Caco-2 (cell line): Measurements from ENCODE around the gene TARP.

Experiments
- BruUV-seq: library from RNA; stranded (reverse); fragments of 400-500 nt; replicated peaks from 2 replicates; lab custom pipeline; 2021; lab: Mats Ljungman, UMichigan
- CTCF ChIA-PET: fragments of 300-600 bp; sonication (Branson Sonifier 250); formaldehyde crosslinking; loops from one replicate; lab custom pipeline; 2022; ENCODE audit warnings: antibody characterized with exemption; lab: Charles Lee
- POLR2A ChIA-PET: fragments of 300-600 bp; sonication (Branson Sonifier 250); formaldehyde crosslinking; loops from one replicate; lab custom pipeline; 2022; ENCODE audit warnings: antibody characterized with exemption; lab: Charles Lee
- DNase-seq, 2 experiments: peaks; one replicate each; pipeline versions ENCODE4 v3.0.0 to v3.0.0-alpha.2; 2020 to 2022
- H3K27me3 ChIP-seq: replicated peaks from 2 replicates; pipeline ENCODE4 v1.6.0; 2011; ENCODE audit warnings: low read length; ENCODE audit not compliant: control insufficient read depth, insufficient read depth
- H3K36me3 ChIP-seq: 2 replicates; pipeline ENCODE4 v1.5.1; 2011; ENCODE audit warnings: low read length; ENCODE audit not compliant: control insufficient read depth, insufficient read depth
- H3K4me1 ChIP-seq: fragments of 250-450 bp; sonication (Bioruptor Pico); 2 replicates; pipeline ENCODE4 v1.5.1; 2020; ENCODE audit warnings: mild to moderate bottlenecking
- H3K4me3 ChIP-seq: 2 replicates; pipeline ENCODE4 v1.5.1; 2011; ENCODE audit warnings: low read depth, mild to moderate bottlenecking, control low read depth, low read length
- H3K9me3 ChIP-seq: fragments of 250-450 bp; sonication (Bioruptor Pico); 2 replicates; pipeline ENCODE4 v1.5.1; 2020; ENCODE audit warnings: mild to moderate bottlenecking, moderate library complexity
- H3K27ac Mint-ChIP-seq: one replicate; pipeline ENCODE4 v1.8.0; 2022; ENCODE audit warnings: mixed read lengths; ENCODE audit not compliant: unreplicated experiment
- H3K27me3 Mint-ChIP-seq: one replicate; pipeline ENCODE4 v1.8.0; 2022; ENCODE audit warnings: mixed read lengths; ENCODE audit not compliant: insufficient read depth, unreplicated experiment
- H3K36me3 Mint-ChIP-seq: one replicate; pipeline ENCODE4 v1.8.0; 2022; ENCODE audit warnings: mild to moderate bottlenecking, mixed read lengths; ENCODE audit not compliant: insufficient read depth, unreplicated experiment
- H3K4me1 Mint-ChIP-seq: one replicate; pipeline ENCODE4 v1.8.0; 2022; ENCODE audit warnings: low read depth, mixed read lengths; ENCODE audit not compliant: unreplicated experiment
- H3K4me3 Mint-ChIP-seq: one replicate; pipeline ENCODE4 v1.8.0; 2022; ENCODE audit warnings: mild to moderate bottlenecking, moderate library complexity, mixed read lengths; ENCODE audit not compliant: unreplicated experiment
- H3K9me3 Mint-ChIP-seq: one replicate; pipeline ENCODE4 v1.8.0; 2022; ENCODE audit warnings: mixed read lengths; ENCODE audit not compliant: unreplicated experiment
- CTCF ChIP-seq, 2 experiments: fragments of 200-600 bp in 1 of 2; IDR thresholded peaks; 1 replicate in 1 of 2; 2 replicates in 1 of 2; pipeline versions ENCODE4 v1.5.1 to v1.8.0; 2011 to 2022; ENCODE audit warnings: antibody characterized with exemption in 1 of 2, control low read depth in 1 of 2, inconsistent platforms in 1 of 2, low read depth in 1 of 2, low read length in 1 of 2, mild to moderate bottlenecking in 1 of 2, moderate library complexity in 1 of 2; ENCODE audit not compliant: insufficient read depth in 1 of 2, severe bottlenecking in 1 of 2, unreplicated experiment in 1 of 2
- intact Hi-C: fragments of 100-400 bp; cut with micrococcal nuclease; formaldehyde crosslinking; loops from one replicate; pipeline ENCODE4 v1.10.0; 2022; ENCODE audit not compliant: unreplicated experiment

The TARP gene

GRCh38 chr7:38309555-38309954 lies 36.1 kb upstream of the TARP start:
- no peak for TF ChIP-seq CTCF (IDR thresholded peaks at IDR 0.05; ENCODE audit: insufficient read depth in 1 of 2, low read depth in 1 of 2, low read length in 1 of 2, severe bottlenecking in 1 of 2, unreplicated experiment in 1 of 2)
- Mint-ChIP-seq H3K27ac (no peak overlapping the region), H3K9me3 (no peaks in the 10 kb centered on the region), H3K4me1 (no peaks in the 10 kb centered on the region), H3K27me3 (peaks cover 11% of the 10 kb centered on the region), H3K4me3 (no peak overlapping the region), H3K36me3 (no peaks in the 10 kb centered on the region)
- intact Hi-C loops, result no loop called here
- CTCF ChIA-PET, result no interaction called here
- no peak for DNase-seq
- Histone ChIP-seq H3K36me3 (no peaks in the 10 kb centered on the region), H3K4me1 (no peaks in the 10 kb centered on the region), H3K9me3 (no peaks in the 10 kb centered on the region; the same call in 1 of the 2 replicates), H3K27me3 (no peaks in the 10 kb centered on the region), H3K4me3 (no peak overlapping the region)
- POLR2A ChIA-PET, result no interaction called here
- BruUV-seq, result no TSS peak

GRCh38 chr7:38308140-38308539 lies 34.7 kb upstream of the TARP start:
- intact Hi-C loops, result no loop called here
- H3K27me3 ChIP-seq, result no peaks in the 10 kb centered on the region

DNA sequence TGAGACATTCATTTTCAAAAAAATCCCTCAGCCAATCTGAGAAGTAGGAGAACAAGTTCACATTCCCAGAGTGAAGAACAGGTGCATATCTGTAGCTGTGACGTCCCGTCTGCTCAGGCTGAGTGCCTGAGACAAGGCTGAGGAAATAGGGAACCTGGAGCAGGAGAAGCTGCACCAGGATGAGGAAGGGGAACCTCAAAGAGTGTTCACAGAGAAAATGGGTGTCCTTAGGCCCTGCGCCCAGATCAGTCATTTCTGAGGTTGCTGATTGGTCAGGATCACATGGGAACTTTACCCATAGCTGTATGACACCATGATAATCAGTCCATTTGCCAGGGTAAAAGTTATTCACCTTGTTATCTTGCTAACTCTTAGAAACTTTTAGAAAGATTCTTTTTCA lies 34.2 kb upstream of the TARP start:
- ChIA-PET POLR2A (no interaction called here), CTCF (no interaction called here)
- Histone ChIP-seq H3K27me3 (no peaks in the 10 kb centered on the region), H3K4me3 (no peak overlapping the region), H3K9me3 (no peaks in the 10 kb centered on the region; the same call in 1 of the 2 replicates), H3K36me3 (no peaks in the 10 kb centered on the region), H3K4me1 (no peaks in the 10 kb centered on the region)
- intact Hi-C loops, result no loop called here
- no peak for DNase-seq
- H3K4me3 Mint-ChIP-seq, result no peak overlapping the region
- H3K9me3 Mint-ChIP-seq, result no peaks in the 10 kb centered on the region
- no TSS peak for BruUV-seq
- H3K36me3 Mint-ChIP-seq, result no peaks in the 10 kb centered on the region
- H3K27me3 Mint-ChIP-seq, result peaks cover 19% of the 10 kb centered on the region
- H3K4me1 Mint-ChIP-seq, result no peaks in the 10 kb centered on the region
- no peak overlapping the region for H3K27ac Mint-ChIP-seq
- no peak for TF ChIP-seq CTCF (IDR thresholded peaks at IDR 0.05; ENCODE audit: insufficient read depth in 1 of 2, low read depth in 1 of 2, low read length in 1 of 2, severe bottlenecking in 1 of 2, unreplicated experiment in 1 of 2)

More at GRCh38 chr7:38308140-38308539, 34.7 kb upstream of the TARP start:
- no peaks in the 10 kb centered on the region for H3K4me1 Mint-ChIP-seq
- H3K27ac Mint-ChIP-seq, result no peak overlapping the region
- ChIA-PET CTCF (no interaction called here), POLR2A (no interaction called here)
- no peaks in the 10 kb centered on the region for H3K36me3 Mint-ChIP-seq
- H3K4me3 Mint-ChIP-seq, result no peak overlapping the region
- no peaks in the 10 kb centered on the region; the same call in 1 of the 2 replicates for H3K9me3 ChIP-seq
- no peaks in the 10 kb centered on the region for H3K4me1 ChIP-seq
- H3K27me3 Mint-ChIP-seq, result peaks cover 18% of the 10 kb centered on the region
- H3K9me3 Mint-ChIP-seq, result no peaks in the 10 kb centered on the region
- DNase-seq, result no peak
- no peak for TF ChIP-seq CTCF (IDR thresholded peaks at IDR 0.05; ENCODE audit: insufficient read depth in 1 of 2, low read depth in 1 of 2, low read length in 1 of 2, severe bottlenecking in 1 of 2, unreplicated experiment in 1 of 2)
- no peaks in the 10 kb centered on the region for H3K36me3 ChIP-seq
- no TSS peak for BruUV-seq
- no peak overlapping the region for H3K4me3 ChIP-seq
